IMR-90 (cell line): ENCODE results near the gene PDE5A. TPM values are rescaled to one million over a fixed set of nuclear protein-coding genes. Genes with fewer than 3 reads are reported as not detected.
A peak's percentile ranks its signal among the peaks of the same experiment; 100 is the strongest.
"Not testable (repeated sequence)": the region's sequence is repeated elsewhere in the genome, so short reads cannot be mapped to it uniquely, and the experiment has no call there.

Experiments used
- ATAC-seq: fragments of 200-7000 bp; cut with Tn5 transposase; 2 replicates; pipeline ENCODE4 v1.9.1; 2020; ENCODE audit warnings: low read depth, mild to moderate bottlenecking, moderate library complexity
- BruUV-seq: library from RNA; stranded (reverse); fragments of 400-500 nt; replicated peaks from 2 replicates; lab custom pipeline; 2021; lab: Mats Ljungman, UMichigan
- CTCF ChIA-PET: fragments of 300-600 bp; formaldehyde crosslinking; extraction: SDS; loops from one replicate; lab custom pipeline; 2021; ENCODE audit warnings: antibody characterized with exemption; lab: Yijun Ruan, JAX
- POLR2A ChIA-PET: fragments of 300-600 bp; sonication (Branson Sonifier 250); formaldehyde crosslinking; loops from one replicate; lab custom pipeline; 2022; ENCODE audit warnings: antibody characterized with exemption; ENCODE audit not compliant: unreplicated experiment; lab: Charles Lee
- DNase-seq: peaks from one replicate; pipeline ENCODE4 v3.0.0; 2013
- H2AFZ ChIP-seq: replicated peaks from 2 replicates; pipeline ENCODE3; 2013; ENCODE audit warnings: low read length, mild to moderate bottlenecking; ENCODE audit not compliant: poor library complexity
- H2AK5ac ChIP-seq: 2 replicates; pipeline ENCODE4 v1.6.1; 2013; ENCODE audit warnings: low read depth, low read length, inconsistent platforms
- H2AK9ac ChIP-seq: replicated peaks from 2 replicates; pipeline ENCODE3; 2013; ENCODE audit warnings: mild to moderate bottlenecking, low read depth, low read length, moderate library complexity; ENCODE audit not compliant: poor library complexity
- H2BK120ac ChIP-seq: 2 replicates; pipeline ENCODE4 v1.6.1; 2013; ENCODE audit warnings: low read depth, low read length, inconsistent platforms
- H2BK15ac ChIP-seq: 3 replicates; pipeline ENCODE4 v1.6.1; 2013; ENCODE audit warnings: low read depth, low read length, inconsistent platforms
- H2BK20ac ChIP-seq: 2 replicates; pipeline ENCODE4 v1.6.1; 2013; ENCODE audit warnings: low read depth, mild to moderate bottlenecking, inconsistent platforms, low read length, moderate library complexity
- H2BK5ac ChIP-seq: 2 replicates; pipeline ENCODE4 v1.6.1; 2013; ENCODE audit warnings: mild to moderate bottlenecking, low read depth, low read length, inconsistent platforms; ENCODE audit not compliant: poor library complexity, severe bottlenecking
- H3K14ac ChIP-seq: replicated peaks from 2 replicates; pipeline ENCODE4 v1.6.1; 2013; ENCODE audit warnings: low read depth, low read length, inconsistent platforms
- H3K18ac ChIP-seq: 2 replicates; pipeline ENCODE4 v1.6.1; 2013; ENCODE audit warnings: low read depth, low read length, control low read depth
- H3K23ac ChIP-seq: 2 replicates; pipeline ENCODE4 v1.6.1; 2013; ENCODE audit warnings: low read depth, low read length, inconsistent platforms
- H3K27ac ChIP-seq: 2 replicates; pipeline ENCODE4 v1.5.1; 2013; ENCODE audit warnings: mild to moderate bottlenecking, control low read depth, low read length; ENCODE audit not compliant: insufficient read depth
- H3K27me3 ChIP-seq: 2 replicates; pipeline ENCODE4 v1.6.1; 2013; ENCODE audit warnings: low read length; ENCODE audit not compliant: control insufficient read depth, insufficient read depth
- H3K36me3 ChIP-seq: 2 replicates; pipeline ENCODE4 v1.6.1; 2013; ENCODE audit warnings: low read length, mixed read lengths; ENCODE audit not compliant: control insufficient read depth, insufficient read depth
- H3K4ac ChIP-seq: 2 replicates; pipeline ENCODE4 v1.6.1; 2013; ENCODE audit warnings: low read depth, low read length, inconsistent platforms
- H3K4me1 ChIP-seq: 2 replicates; pipeline ENCODE4 v1.6.1; 2013; ENCODE audit warnings: low read length, mixed read lengths; ENCODE audit not compliant: control insufficient read depth, insufficient read depth
- H3K4me2 ChIP-seq: 2 replicates; pipeline ENCODE4 v1.6.1; 2013; ENCODE audit warnings: low read depth, mild to moderate bottlenecking, control low read depth, low read length, moderate library complexity
- H3K4me3 ChIP-seq: 2 replicates; pipeline ENCODE4 v1.5.1; 2013; ENCODE audit warnings: low read depth, mild to moderate bottlenecking, control low read depth, low read length, moderate library complexity; ENCODE audit not compliant: insufficient read depth
- H3K56ac ChIP-seq: 2 replicates; pipeline ENCODE4 v1.6.1; 2013; ENCODE audit warnings: low read length, inconsistent platforms; ENCODE audit not compliant: insufficient read depth; ENCODE audit errors: extremely low read depth
- H3K79me1 ChIP-seq, 2 experiments: 2 replicates each; pipeline ENCODE4 v1.6.1; 2013; ENCODE audit warnings: low read length in 2 of 2, inconsistent platforms in 1 of 2, low read depth in 1 of 2
- H3K9ac ChIP-seq: 2 replicates; pipeline ENCODE4 v1.6.1; 2013; ENCODE audit warnings: low read depth, low read length, control low read depth
- H3K9me1 ChIP-seq: 2 replicates; pipeline ENCODE4 v1.6.1; 2013; ENCODE audit warnings: low read length, inconsistent platforms; ENCODE audit not compliant: insufficient read depth
- H3K9me3 ChIP-seq: 2 replicates; pipeline ENCODE4 v1.6.1; 2013; ENCODE audit warnings: low read length; ENCODE audit not compliant: control insufficient read depth, insufficient read depth
- H4K20me1 ChIP-seq: 2 replicates; pipeline ENCODE4 v1.6.1; 2013; ENCODE audit warnings: low read length, inconsistent platforms; ENCODE audit not compliant: insufficient read depth
- H4K5ac ChIP-seq: 2 replicates; pipeline ENCODE4 v1.6.1; 2013; ENCODE audit warnings: mild to moderate bottlenecking, low read depth, low read length, control low read depth
- H4K8ac ChIP-seq, 2 experiments: 2 replicates each; pipeline ENCODE4 v1.6.1; 2013; ENCODE audit warnings: low read depth in 2 of 2, low read length in 2 of 2, control low read depth in 1 of 2, inconsistent platforms in 1 of 2
- H4K91ac ChIP-seq: 2 replicates; pipeline ENCODE4 v1.6.1; 2013; ENCODE audit warnings: low read depth, low read length, inconsistent platforms; ENCODE audit not compliant: insufficient read depth
- FOS ChIP-seq: fragments of 150-350 bp; IDR thresholded peaks from 2 replicates; pipeline ENCODE4 v1.6.1; 2016; ENCODE audit warnings: low read depth, low read length
- MAZ ChIP-seq: IDR thresholded peaks from 2 replicates; pipeline ENCODE4 v1.6.1; 2012; ENCODE audit warnings: low read depth, mild to moderate bottlenecking, low read length, improper control_type of control experiment, moderate library complexity, borderline replicate concordance
- MXI1 ChIP-seq: IDR thresholded peaks from 2 replicates; pipeline ENCODE4 v1.6.1; 2012; ENCODE audit warnings: low read depth, mild to moderate bottlenecking, low read length, moderate library complexity, borderline replicate concordance
- NFE2L2 ChIP-seq: fragments of 150-350 bp; IDR thresholded peaks from 2 replicates; pipeline ENCODE4 v1.6.1; 2016; ENCODE audit warnings: low read depth, mild to moderate bottlenecking, low read length
- POLR2A ChIP-seq: IDR thresholded peaks from 2 replicates; pipeline ENCODE4 v1.6.1; 2012; ENCODE audit warnings: mild to moderate bottlenecking, low read depth, low read length
- WGBS, 2 experiments: methylation state at CpG; one replicate each; pipeline versions ENCODE4 v1.1.5 to v1.1.7; 2013; ENCODE audit warnings: missing lambda C conversion rate in 2 of 2; ENCODE audit not compliant: insufficient read length in 1 of 2; ENCODE audit errors: extremely low coverage in 2 of 2; 5-methylcytosine and 5-hydroxymethylcytosine counted together
- dilution Hi-C: fragments of 300-500 bp; cut with HindIII; formaldehyde crosslinking; loops from one replicate; pipeline ENCODE4 v1.14.3; 2018; ENCODE audit warnings: low sequenced_read_pairs; ENCODE audit not compliant: unreplicated experiment
- in situ Hi-C: fragments of 300-500 bp; cut with MboI; formaldehyde crosslinking; loops from 3 replicates; pipeline ENCODE4 v1.14.3; 2019; ENCODE audit warnings: low sequenced_read_pairs, inconsistent platforms, mixed read lengths
- intact Hi-C: fragments of 100-400 bp; cut with micrococcal nuclease; formaldehyde crosslinking; loops from 2 replicates; pipeline ENCODE4 v1.10.0; 2022
- polyA plus RNA-seq, 3 experiments: library from polyadenylated mRNA; depleted of rRNA; stranded (reverse); fragments of >200 nt; gene quantifications; 2 replicates each; pipeline ENCODE4 v1.2.3, GENCODE V29; 2012; ENCODE audit warnings: low replicate concordance in 1 of 3
- total RNA-seq: library from RNA; depleted of rRNA; stranded (reverse); fragments of >200 nt; gene quantifications from 2 replicates; pipeline ENCODE4 v1.2.3, GENCODE V29; 2012

PDE5A gene
- total and polyA plus RNA-seq, 2 of the 4 experiments (the other 2 are of a cell fraction) = 101 to 770 TPM

- H3K18ac ChIP-seq = 0 out of 2 replicates have a peak overlapping the region, but pooled peaks have one; percentile 42
- DNase-seq = peak; percentile 98
- H2AK5ac ChIP-seq, POLR2A ChIA-PET, in situ Hi-C loops, H3K4me1 ChIP-seq, dilution Hi-C loops, H2BK15ac ChIP-seq, H4K20me1 ChIP-seq, H3K79me1 ChIP-seq, H2AK9ac ChIP-seq, H3K36me3 ChIP-seq, H3K27me3 ChIP-seq, H3K9me1 ChIP-seq, H2BK20ac ChIP-seq, H3K9me3 ChIP-seq: not testable (repeated sequence)
- H4K91ac ChIP-seq = peak overlapping the region; percentile 76; the same call in 1 of the 2 replicates
- peak; percentile 26 for TF ChIP-seq MXI1
- TF ChIP-seq NFE2L2 = peak; percentile 24; the same call in 1 of the 2 replicates
- TF ChIP-seq MAZ = peak; percentile 53; the same call in 1 of the 2 replicates
- TF ChIP-seq FOS = peak; percentile 62; the same call in 1 of the 2 replicates
- TF ChIP-seq POLR2A = peak; percentile 88
- peak overlapping the region; percentile 78 for H3K4me2 ChIP-seq
- WGBS, 2 experiments = 1% methylated on average over 36 of the region's 80 CpGs; no CpG with 5 or more reads in 1 of the 2 experiments
- H3K14ac ChIP-seq = peak overlapping the region; percentile 87; the same call in 1 of the 2 replicates
- peak overlapping the region; percentile 68; the same call in 1 of the 2 replicates for H3K23ac ChIP-seq
- peak; percentile 100 for ATAC-seq
- peak overlapping the region; percentile 64 for H3K9ac ChIP-seq
- peak overlapping the region; percentile 93 to 99 for H4K8ac ChIP-seq
- intact Hi-C loops = loop anchor here (5.0 kb wide), 1 partner anchor 472 kb away; no protein-coding TSS in a partner anchor
- peak overlapping the region; percentile 66; the same call in 1 of the 2 replicates for H3K56ac ChIP-seq
- peak overlapping the region; percentile 80 for H3K27ac ChIP-seq
- H4K5ac ChIP-seq = peak overlapping the region; percentile 79
- peak overlapping the region; percentile 84 for H2AFZ ChIP-seq
- peak overlapping the region; percentile 56 for H3K4me3 ChIP-seq
- H2BK120ac ChIP-seq = 0 out of 2 replicates have a peak overlapping the region, but pooled peaks have one; percentile 32
- CTCF ChIA-PET = interaction anchor here (0.5 kb wide), 1 partner anchor 22 kb away, joined by 3 read pairs; no protein-coding TSS in a partner anchor
- BruUV-seq = TSS peak; percentile 27
- peak overlapping the region; percentile 92 for H3K4ac ChIP-seq
- H2BK5ac ChIP-seq = peak overlapping the region; percentile 65
These were observed 173.9 kb downstream of the PDE5A start for GRCh38 chr4:119454491-119455270.
